Measurements from ENCODE around the gene SNX21.
A peak's percentile ranks its signal among the peaks of the same experiment; 100 is the strongest.
"Not testable (repeated sequence)": the region's sequence is repeated elsewhere in the genome, so short reads cannot be mapped to it uniquely, and the experiment has no call there.

SNX21 gene, protein sequence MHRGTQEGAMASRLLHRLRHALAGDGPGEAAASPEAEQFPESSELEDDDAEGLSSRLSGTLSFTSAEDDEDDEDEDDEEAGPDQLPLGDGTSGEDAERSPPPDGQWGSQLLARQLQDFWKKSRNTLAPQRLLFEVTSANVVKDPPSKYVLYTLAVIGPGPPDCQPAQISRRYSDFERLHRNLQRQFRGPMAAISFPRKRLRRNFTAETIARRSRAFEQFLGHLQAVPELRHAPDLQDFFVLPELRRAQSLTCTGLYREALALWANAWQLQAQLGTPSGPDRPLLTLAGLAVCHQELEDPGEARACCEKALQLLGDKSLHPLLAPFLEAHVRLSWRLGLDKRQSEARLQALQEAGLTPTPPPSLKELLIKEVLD

DNA sequence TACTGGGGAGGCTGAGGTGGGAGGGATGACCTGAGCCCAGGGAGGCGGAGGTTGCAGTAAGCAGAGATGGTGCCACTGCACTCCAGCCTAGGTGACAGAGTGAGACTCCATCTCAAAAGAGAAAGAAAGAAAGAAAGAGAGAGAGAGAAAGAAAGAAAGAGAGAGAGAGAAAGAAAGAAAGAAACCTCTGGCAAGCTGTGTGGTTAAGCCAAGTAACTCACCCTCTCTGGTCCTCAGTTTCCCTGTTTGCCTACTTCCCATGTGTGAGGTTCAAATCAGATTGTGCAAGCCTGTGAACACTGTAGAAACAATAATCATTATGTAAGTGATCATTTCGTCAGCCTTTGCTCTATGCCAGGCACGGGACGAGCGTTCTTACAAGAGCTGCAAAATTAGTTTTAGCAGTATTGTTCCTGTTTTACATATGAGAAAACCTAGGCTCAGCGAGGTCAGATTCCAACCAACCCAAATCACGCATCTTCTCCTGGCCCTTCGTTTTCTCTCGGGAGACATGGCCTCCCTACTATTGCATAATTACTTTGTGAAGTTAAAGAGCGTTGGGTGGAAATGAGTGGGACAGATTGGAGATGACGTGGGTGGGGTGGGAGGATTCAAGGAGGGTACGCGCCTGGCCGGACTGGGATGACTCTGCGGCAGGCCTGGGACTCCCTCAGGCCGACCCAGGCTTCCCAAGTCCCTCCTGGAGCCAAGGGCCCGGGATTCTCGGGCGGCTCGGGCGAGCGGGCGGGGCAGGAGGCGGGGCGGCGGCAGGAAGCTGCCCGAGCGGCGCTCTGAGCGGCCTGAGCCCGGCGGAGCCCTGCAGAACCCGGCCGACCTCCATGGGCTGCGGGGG lies at the start of gene SNX21:
Gene SNX21, plus strand, starts transcription at position 770 of the 853 bp plus-strand sequence. CDS start 121 bp downstream, outside the sequence.
- TF ChIP-seq, protein P1, sequence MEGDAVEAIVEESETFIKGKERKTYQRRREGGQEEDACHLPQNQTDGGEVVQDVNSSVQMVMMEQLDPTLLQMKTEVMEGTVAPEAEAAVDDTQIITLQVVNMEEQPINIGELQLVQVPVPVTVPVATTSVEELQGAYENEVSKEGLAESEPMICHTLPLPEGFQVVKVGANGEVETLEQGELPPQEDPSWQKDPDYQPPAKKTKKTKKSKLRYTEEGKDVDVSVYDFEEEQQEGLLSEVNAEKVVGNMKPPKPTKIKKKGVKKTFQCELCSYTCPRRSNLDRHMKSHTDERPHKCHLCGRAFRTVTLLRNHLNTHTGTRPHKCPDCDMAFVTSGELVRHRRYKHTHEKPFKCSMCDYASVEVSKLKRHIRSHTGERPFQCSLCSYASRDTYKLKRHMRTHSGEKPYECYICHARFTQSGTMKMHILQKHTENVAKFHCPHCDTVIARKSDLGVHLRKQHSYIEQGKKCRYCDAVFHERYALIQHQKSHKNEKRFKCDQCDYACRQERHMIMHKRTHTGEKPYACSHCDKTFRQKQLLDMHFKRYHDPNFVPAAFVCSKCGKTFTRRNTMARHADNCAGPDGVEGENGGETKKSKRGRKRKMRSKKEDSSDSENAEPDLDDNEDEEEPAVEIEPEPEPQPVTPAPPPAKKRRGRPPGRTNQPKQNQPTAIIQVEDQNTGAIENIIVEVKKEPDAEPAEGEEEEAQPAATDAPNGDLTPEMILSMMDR (IDR thresholded peaks at IDR 0.05; ENCODE audit: insufficient read depth, missing control alignments): no peak
- FAIRE-seq (no peak), DNase-seq (ENCODE audit: insufficient read length, low spot score) (peak; percentile 51)

DNA sequence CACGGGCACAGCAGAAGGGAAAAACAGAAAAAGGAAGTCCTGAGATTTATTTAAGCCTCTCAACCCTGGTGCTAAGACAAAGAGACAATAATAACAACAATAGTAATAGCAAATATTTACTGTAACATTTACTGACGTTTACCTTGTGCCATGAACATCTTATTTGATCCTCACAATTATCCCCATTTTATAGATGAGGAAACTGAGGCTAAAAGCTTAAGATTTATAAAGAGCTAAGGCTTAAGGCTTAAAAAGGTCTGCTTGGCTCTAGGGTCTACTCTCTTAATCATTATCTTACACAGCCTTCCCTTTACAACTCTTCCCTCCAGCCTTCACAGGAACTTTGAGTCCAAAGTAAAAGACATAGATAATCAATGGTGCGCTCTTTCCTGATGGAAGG lies 45.2 kb upstream of the SNX21 start:
- FAIRE-seq (no peak), DNase-seq (ENCODE audit: insufficient read length, low spot score) (no peak)
- TF ChIP-seq, protein P1 (IDR thresholded peaks at IDR 0.05; ENCODE audit: insufficient read depth, missing control alignments): no peak

- no peak for DNase-seq (ENCODE audit: insufficient read length, low spot score)
- no peak for FAIRE-seq
- TF ChIP-seq, protein P1 (IDR thresholded peaks at IDR 0.05; ENCODE audit: insufficient read depth, missing control alignments): no peak
Measured at GRCh38 chr20:45792317-45793118, 41.1 kb upstream of the SNX21 start.

DNA sequence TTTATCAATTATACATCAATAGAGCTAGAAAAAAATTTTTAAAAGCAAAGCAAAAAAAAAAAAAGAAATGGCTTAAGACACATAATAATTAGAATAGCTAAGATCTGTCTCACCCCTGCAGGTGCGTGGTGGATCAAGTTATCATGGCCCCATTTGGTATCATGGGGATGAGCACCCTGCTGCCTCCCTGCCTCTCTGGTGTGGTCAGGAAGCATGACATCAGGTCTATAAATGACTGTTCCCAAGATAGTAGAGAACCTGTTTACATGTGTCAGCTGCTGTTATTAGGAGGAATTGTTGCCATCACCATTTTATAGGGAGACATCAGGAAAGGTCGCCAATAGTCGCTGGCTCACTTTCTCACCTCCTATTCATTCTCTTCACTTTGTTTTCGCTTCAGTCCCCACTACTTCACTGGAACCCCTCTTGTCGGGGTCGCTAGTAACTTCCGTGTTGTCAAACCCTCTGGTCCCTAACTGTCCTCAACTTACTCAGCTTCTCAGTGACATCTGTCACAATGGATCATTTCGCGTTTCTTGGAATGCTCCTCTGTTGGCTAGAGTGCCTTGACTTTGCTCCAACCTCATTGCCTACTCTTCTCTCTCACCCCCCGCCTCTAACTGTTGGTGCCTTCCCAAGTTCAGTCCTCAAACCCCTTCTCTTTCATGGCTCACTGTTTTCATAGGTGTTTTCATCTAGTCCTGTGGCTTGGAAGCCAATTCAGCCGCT lies 37.1 kb upstream of the SNX21 start:
- DNase-seq (ENCODE audit: insufficient read length, low spot score): no peak
- TF ChIP-seq, protein P1 (IDR thresholded peaks at IDR 0.05; ENCODE audit: insufficient read depth, missing control alignments): no peak
- FAIRE-seq: no peak

DNA sequence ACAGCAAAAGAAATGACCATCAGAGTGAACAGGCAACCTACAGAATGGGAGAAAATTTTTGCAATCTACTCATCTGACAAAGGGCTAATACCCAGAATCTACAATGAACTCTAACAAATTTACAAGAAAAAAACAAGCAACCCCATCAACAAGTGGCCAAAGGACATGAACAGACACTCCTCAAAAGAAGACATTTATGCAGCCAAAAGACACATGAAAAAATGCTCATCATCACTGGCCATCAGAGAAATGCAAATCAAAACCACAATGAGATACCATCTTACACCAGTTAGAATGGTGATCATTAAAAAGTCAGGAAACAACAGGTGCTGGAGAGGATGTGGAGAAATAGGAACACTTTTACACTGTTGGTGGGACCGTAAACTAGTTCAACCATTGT lies 36.1 kb upstream of the SNX21 start:
- DNase-seq (ENCODE audit: insufficient read length, low spot score); FAIRE-seq: not testable (repeated sequence)

- not testable (repeated sequence) for DNase-seq (ENCODE audit: insufficient read length, low spot score); FAIRE-seq
Measured at GRCh38 chr20:45797955-45798354, 35.6 kb upstream of the SNX21 start.

DNA sequence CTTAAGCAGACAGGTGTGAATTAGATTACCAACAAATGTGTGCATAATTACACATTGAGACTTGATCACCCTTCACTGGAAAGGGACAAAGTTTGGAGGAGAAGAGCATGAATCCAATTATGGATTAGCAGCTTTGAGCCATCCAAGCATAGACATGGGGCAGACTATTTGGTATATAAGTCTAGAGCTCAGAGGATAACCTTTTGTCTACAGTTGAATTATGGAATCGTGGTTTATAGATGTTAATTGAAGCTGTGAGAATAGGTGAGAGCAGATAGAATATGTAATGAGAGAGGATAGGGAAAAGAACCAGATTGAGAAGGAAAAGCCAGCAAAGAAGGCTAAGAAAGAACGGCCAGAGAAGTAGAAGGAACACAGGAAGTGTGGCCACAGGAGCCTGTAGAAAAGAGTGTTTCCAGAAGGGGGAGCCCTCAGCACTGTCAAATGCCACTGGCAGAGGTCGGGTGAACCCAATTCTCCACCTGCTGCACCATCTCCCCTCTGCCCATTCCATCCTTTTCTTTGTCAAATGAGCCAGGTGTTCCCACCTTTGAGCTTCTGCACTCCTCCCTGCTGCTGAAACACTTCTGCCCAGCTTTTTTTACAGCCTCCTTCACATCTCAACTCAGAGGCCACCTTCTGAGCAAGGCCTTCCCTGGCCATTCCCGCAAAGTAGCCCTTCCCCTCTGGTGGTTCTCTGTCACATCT lies 34.5 kb upstream of the SNX21 start:
- FAIRE-seq: no peak
- TF ChIP-seq, protein P1 (IDR thresholded peaks at IDR 0.05; ENCODE audit: insufficient read depth, missing control alignments): peak; percentile 65
- peak; percentile 57 for DNase-seq (ENCODE audit: insufficient read length, low spot score)

All from D721Med (cell line).